NOMO-1 (cell line): ENCODE results near the gene SNAP47.

Experiments used
- DNase-seq, 2 experiments: peaks; one replicate each; lab custom pipeline; 2025; ENCODE audit not compliant: unreplicated experiment in 2 of 2; lab: John Stamatoyannopoulos, UW

SNAP47 gene

GRCh38 chr1:227766653-227767277 is 31.5 kb downstream of the SNAP47 start:
- no peak for DNase-seq

- DNase-seq: no peak
These were observed 32.3 kb downstream of the SNAP47 start for GRCh38 chr1:227767401-227768124.

- DNase-seq: no peak
These were observed 32.8 kb downstream of the SNAP47 start for GRCh38 chr1:227768125-227768439.

GRCh38 chr1:227768640-227769039 is 33.4 kb downstream of the SNAP47 start:
- no peak for DNase-seq

GRCh38 chr1:227769047-227769935 is 34.1 kb downstream of the SNAP47 start:
- no peak for DNase-seq

- DNase-seq: no peak
These were observed 34.8 kb downstream of the SNAP47 start for GRCh38 chr1:227769936-227770494.

GRCh38 chr1:227770812-227771211 is 35.6 kb downstream of the SNAP47 start:
- DNase-seq: no peak

- DNase-seq: no peak
These were observed 36.1 kb downstream of the SNAP47 start for GRCh38 chr1:227771326-227771725.

GRCh38 chr1:227771771-227772170 is 36.5 kb downstream of the SNAP47 start:
- no peak for DNase-seq

GRCh38 chr1:227773558-227773957 is 38.3 kb downstream of the SNAP47 start:
- no peak for DNase-seq

GRCh38 chr1:227774051-227774731 is 39.0 kb downstream of the SNAP47 start:
- DNase-seq: no peak

GRCh38 chr1:227774821-227775661 is 39.8 kb downstream of the SNAP47 start:
- no peak for DNase-seq

GRCh38 chr1:227775841-227776240 is 40.6 kb downstream of the SNAP47 start:
- no peak for DNase-seq

- no peak for DNase-seq
These were observed 41.1 kb downstream of the SNAP47 start for GRCh38 chr1:227776331-227776771.

- DNase-seq: no peak
These were observed 41.9 kb downstream of the SNAP47 start for GRCh38 chr1:227777156-227777555.

- DNase-seq: no peak
These were observed 42.4 kb downstream of the SNAP47 start for GRCh38 chr1:227777646-227778045.

GRCh38 chr1:227778401-227778947 is 43.2 kb downstream of the SNAP47 start:
- DNase-seq: no peak

GRCh38 chr1:227779021-227779441 is 43.8 kb downstream of the SNAP47 start:
- DNase-seq: no peak

GRCh38 chr1:227779685-227780084 is 44.5 kb downstream of the SNAP47 start:
- DNase-seq: no peak
